ENCODE results near the gene HDAC3.

- TF ChIP-seq POLR2A (IDR thresholded peaks at IDR 0.05; ENCODE audit: low read depth, low read length): no peak
- no peak for TF ChIP-seq POLR2AphosphoS5 (IDR thresholded peaks at IDR 0.05; ENCODE audit: low read depth, low read length)
- no peak for TF ChIP-seq TAF1 (IDR thresholded peaks at IDR 0.05; ENCODE audit: borderline replicate concordance, low read depth, low read length)
These were observed 4.0 kb upstream of the HDAC3 start for GRCh38 chr5:141640698-141641097.

All from GM12892 (cell line).